PFSK-1 (cell line): ENCODE measurements around the gene LCN10.

Experiments used
- POLR2AphosphoS5 ChIP-seq: IDR thresholded peaks from 2 replicates; pipeline ENCODE4 v1.6.1; 2012; ENCODE audit warnings: low read depth, mild to moderate bottlenecking, control low read depth, low read length, moderate library complexity
- SIN3A ChIP-seq: IDR thresholded peaks from 2 replicates; pipeline ENCODE4 v1.6.1; 2012; ENCODE audit warnings: mild to moderate bottlenecking, low read length, moderate library complexity, borderline replicate concordance; ENCODE audit not compliant: insufficient read depth

DNA sequence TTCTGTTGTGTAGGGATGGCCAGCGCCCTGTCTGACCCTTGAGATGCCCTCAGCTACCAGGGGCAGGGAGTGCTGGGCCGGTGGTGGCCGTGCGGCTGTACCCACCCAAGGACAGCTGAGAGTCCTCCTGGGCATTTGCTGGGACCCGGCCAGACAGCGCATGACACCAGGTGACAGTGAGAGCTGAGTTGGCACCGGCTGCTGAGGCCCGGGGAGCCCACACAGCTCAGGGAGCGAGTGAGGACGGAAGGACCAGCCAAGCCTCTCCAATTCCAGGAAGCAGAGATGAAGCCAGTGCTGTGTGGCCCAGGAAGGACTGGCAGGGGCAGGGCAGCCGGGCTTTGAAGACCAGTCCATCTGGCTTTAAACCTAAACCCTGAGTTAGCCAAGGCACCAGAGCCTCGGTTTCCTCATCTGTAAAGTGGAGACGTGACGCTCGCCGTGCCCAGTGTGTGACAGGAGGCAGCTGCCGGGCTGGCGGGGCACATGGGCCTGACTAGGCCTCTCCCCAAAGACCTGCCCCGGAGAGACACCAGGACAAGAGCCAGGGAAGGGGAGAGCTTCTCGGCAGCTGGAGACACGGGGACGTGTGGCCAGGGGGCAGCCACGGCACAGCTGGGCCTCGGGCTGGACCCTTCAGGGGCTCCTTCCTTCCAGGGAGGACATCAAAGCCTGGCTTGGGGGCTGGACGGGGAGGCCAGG lies 52.5 kb downstream of the LCN10 start:
- TF ChIP-seq POLR2AphosphoS5 (no peak), SIN3A (no peak)
